Erythroblast (primary cell): ENCODE results near the gene IFNG-AS1.

ENCODE experiments used
- GATA1 ChIP-seq: IDR thresholded peaks from 2 replicates; pipeline ENCODE4 v1.6.1; 2011; ENCODE audit warnings: low read depth, mild to moderate bottlenecking, control low read depth, low read length, moderate library complexity
- POLR2A ChIP-seq: IDR thresholded peaks from 2 replicates; pipeline ENCODE4 v1.6.1; 2011; ENCODE audit warnings: mild to moderate bottlenecking, low read length

DNA sequence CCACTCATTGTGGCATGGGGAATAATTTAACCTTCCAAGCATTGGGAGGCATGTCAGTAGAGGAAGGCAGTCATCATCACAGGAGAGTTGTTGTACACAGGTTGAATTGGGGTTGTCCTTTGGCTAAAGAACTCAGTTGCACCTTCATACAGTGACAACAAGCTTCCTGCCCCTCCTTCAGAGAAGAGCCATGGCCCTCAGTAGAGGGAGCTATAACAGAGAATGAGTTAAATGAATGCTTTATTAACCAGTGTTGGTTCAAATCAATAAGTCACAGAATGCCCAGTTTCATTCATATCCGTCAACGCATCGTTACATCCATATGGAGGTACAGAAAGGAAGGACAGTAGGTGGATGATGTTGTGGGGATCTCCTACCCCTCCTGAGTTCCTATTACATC, 4.8 kb downstream of the IFNG-AS1 start:
- TF ChIP-seq POLR2A (no peak), GATA1 (no peak)
